Gastroesophageal sphincter (tissue), 4 donors: Measurements from ENCODE around the gene KDM2B. TPM values are rescaled to one million over a fixed set of nuclear protein-coding genes. Genes with fewer than 3 reads are reported as not detected.

Experiments
- ATAC-seq: fragments of 150-250 bp; one replicate; pipeline ENCODE4 v1.9.1; 2016; ENCODE audit warnings: mild to moderate bottlenecking, moderate library complexity
- H3K27ac ChIP-seq, 4 donors: fragments of 200-600 bp; sonication (generic) in 3 of 4; 1 replicate in 3 of 4; 2 replicates in 1 of 4; pipeline ENCODE4 v1.5.1; 2016 to 2019
- H3K27me3 ChIP-seq: fragments of 200-600 bp; sonication (generic); one replicate; pipeline ENCODE4 v1.5.1; 2019
- H3K36me3 ChIP-seq, 2 donors: fragments of 200-600 bp; sonication (generic); one replicate each; pipeline ENCODE4 v1.5.1; 2019; ENCODE audit warnings: control low read depth in 1 of 2
- H3K4me1 ChIP-seq, 3 donors: fragments of 200-600 bp; sonication (generic); 1 replicate in 2 of 3; 2 replicates in 1 of 3; pipeline ENCODE4 v1.5.1; 2016 to 2019; ENCODE audit warnings: control low read depth in 2 of 3
- H3K4me3 ChIP-seq, 2 donors: fragments of 200-600 bp; sonication (generic); one replicate each; pipeline ENCODE4 v1.5.1; 2019; ENCODE audit warnings: mild to moderate bottlenecking in 1 of 2, moderate library complexity in 1 of 2
- H3K9me3 ChIP-seq, 3 donors: fragments of 200-600 bp; sonication (generic); one replicate each; pipeline ENCODE4 v1.5.1; 2017 to 2019; ENCODE audit warnings: control low read depth in 2 of 3
- EP300 ChIP-seq: sonication (generic); formaldehyde crosslinking; IDR thresholded peaks from one replicate; pipeline ENCODE4 v1.6.1; 2017; ENCODE audit warnings: antibody characterized with exemption, mild to moderate bottlenecking
- POLR2A ChIP-seq, 2 donors: fragments of 450-650 bp; IDR thresholded peaks; one replicate each; pipeline ENCODE4 v1.6.1; 2017; ENCODE audit warnings: antibody characterized with exemption in 2 of 2, mild to moderate bottlenecking in 2 of 2, moderate library complexity in 1 of 2
- POLR2AphosphoS5 ChIP-seq: sonication (generic); formaldehyde crosslinking; IDR thresholded peaks from one replicate; pipeline ENCODE4 v1.6.1; 2017; ENCODE audit warnings: antibody characterized with exemption
- WGBS, 2 donors: methylation state at CpG; one replicate each; pipeline ENCODE4 v1.1.5; 2018; ENCODE audit warnings: low coverage in 1 of 2; 5-methylcytosine and 5-hydroxymethylcytosine counted together
- total RNA-seq, 4 donors: library from RNA; depleted of rRNA; stranded (reverse); fragments of >200 nt; gene quantifications; one replicate each; pipeline ENCODE4 v1.1.0, GENCODE V29; 2016
- TF ChIP-seq, protein P1 (sequence below), 4 experiments: fragments of 200-600 bp in 2 of 4; fragments of 450-650 bp in 2 of 4; sonication (generic) in 1 of 4; IDR thresholded peaks; one replicate each; pipeline ENCODE4 v1.5.1; 2017 to 2019; ENCODE audit warnings: antibody characterized with exemption in 4 of 4, mild to moderate bottlenecking in 2 of 4, moderate library complexity in 2 of 4

The KDM2B gene
- total RNA-seq, 4 donors from 2014 or later = 10.0 to 26.5 (median 15.0) TPM

DNA sequence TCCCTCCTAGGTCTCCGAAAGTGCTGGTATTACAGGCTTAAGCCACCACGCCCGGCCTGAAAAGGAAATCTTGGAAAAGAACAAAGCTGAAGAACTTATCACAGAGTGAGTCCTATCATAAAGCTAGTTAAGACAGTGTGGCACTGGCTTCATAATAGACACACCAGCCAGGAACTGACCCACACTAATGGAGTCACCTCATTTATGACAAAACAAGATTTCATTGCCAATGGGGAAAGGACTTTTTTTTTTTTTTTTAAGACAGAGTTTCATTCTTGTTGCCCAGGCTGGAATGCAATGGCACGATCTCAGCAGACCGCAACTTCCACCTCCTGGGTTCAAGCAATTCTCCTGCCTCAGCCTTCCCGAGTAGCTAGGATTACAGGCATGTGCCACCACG is 15.7 kb downstream of the KDM2B start:
- ATAC-seq = no peak
- TF ChIP-seq, protein P1, sequence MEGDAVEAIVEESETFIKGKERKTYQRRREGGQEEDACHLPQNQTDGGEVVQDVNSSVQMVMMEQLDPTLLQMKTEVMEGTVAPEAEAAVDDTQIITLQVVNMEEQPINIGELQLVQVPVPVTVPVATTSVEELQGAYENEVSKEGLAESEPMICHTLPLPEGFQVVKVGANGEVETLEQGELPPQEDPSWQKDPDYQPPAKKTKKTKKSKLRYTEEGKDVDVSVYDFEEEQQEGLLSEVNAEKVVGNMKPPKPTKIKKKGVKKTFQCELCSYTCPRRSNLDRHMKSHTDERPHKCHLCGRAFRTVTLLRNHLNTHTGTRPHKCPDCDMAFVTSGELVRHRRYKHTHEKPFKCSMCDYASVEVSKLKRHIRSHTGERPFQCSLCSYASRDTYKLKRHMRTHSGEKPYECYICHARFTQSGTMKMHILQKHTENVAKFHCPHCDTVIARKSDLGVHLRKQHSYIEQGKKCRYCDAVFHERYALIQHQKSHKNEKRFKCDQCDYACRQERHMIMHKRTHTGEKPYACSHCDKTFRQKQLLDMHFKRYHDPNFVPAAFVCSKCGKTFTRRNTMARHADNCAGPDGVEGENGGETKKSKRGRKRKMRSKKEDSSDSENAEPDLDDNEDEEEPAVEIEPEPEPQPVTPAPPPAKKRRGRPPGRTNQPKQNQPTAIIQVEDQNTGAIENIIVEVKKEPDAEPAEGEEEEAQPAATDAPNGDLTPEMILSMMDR (IDR thresholded peaks at IDR 0.05) = no peak
- no peak for TF ChIP-seq POLR2AphosphoS5
- no peak for TF ChIP-seq EP300
- no peak for TF ChIP-seq POLR2A (IDR thresholded peaks at IDR 0.05)
- Histone ChIP-seq H3K36me3 (peaks cover 0 to 8% of the 10 kb centered on the region in 2 donors), H3K4me1 (peaks cover 0 to 24% (median 12%) of the 10 kb centered on the region in 3 donors), H3K9me3 (no peaks in the 10 kb centered on the region), H3K4me3 (no peak overlapping the region), H3K27me3 (no peaks in the 10 kb centered on the region), H3K27ac (no peak overlapping the region)
- 78 to 89% methylated on average over 3 to 4 of the region's 7 CpGs for WGBS, 2 donors

DNA sequence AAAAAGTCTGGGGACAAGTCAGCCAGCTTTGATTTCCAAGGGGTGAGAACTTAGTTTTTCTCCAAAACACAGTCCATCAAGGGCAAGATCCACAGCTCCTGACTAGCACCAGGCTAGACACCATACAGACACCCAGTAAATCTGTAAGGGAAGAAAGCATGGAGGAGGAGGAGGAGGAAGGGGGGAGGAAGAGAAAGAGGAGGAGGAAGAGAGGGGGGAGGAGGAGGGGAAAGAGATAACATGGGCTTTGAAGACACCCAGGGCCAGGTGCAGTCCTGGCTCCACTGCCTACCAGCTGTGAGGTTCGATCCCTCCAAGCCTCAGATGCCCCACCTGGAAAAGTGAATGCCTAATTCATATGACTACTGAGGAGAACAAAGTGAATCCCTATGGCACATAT is 18.3 kb downstream of the KDM2B start:
- WGBS, 2 donors = 82 to 100% methylated on average over 1 of the region's 1 CpG
- Histone ChIP-seq H3K4me1 (peaks cover 0 to 8% (median 0%) of the 10 kb centered on the region in 3 donors), H3K9me3 (no peaks in the 10 kb centered on the region), H3K36me3 (peaks cover 0 to 8% of the 10 kb centered on the region in 2 donors), H3K4me3 (no peak overlapping the region), H3K27ac (no peak overlapping the region), H3K27me3 (no peaks in the 10 kb centered on the region)
- no peak for ATAC-seq
- TF ChIP-seq, protein P1 (IDR thresholded peaks at IDR 0.05) = no peak
- no peak for TF ChIP-seq EP300
- no peak for TF ChIP-seq POLR2AphosphoS5
- TF ChIP-seq POLR2A (IDR thresholded peaks at IDR 0.05) = no peak

DNA sequence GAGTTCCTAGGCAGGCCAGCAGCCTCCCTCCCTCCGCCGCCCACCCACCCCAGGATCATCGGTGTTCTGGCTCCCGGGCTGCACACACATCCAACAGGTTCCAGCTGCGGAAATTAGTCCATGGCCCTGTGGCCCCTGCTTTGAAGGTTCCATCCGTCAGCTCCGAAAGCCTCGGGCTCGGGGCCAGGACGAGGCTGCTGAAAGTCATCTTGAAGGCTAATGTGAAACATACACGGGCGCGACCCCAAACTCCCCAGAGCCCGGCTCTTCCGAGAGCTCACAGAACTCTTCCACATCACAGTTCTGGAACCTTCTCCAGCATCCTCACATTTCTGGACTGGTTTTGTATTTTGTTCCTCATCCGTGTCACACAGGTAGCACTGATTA is 19.8 kb downstream of the KDM2B start:
- no peak for ATAC-seq
- 43% methylated on average over 5 of the region's 16 CpGs; no CpG with 5 or more reads in 1 of the 2 donors for WGBS, 2 donors
- Histone ChIP-seq H3K36me3 (peaks cover 0 to 8% of the 10 kb centered on the region in 2 donors), H3K27ac (no peak overlapping the region), H3K4me1 (peaks cover 0 to 8% (median 0%) of the 10 kb centered on the region in 3 donors), H3K9me3 (no peaks in the 10 kb centered on the region), H3K27me3 (no peaks in the 10 kb centered on the region), H3K4me3 (no peak overlapping the region)
- TF ChIP-seq POLR2A (IDR thresholded peaks at IDR 0.05) = no peak
- TF ChIP-seq EP300 = no peak
- TF ChIP-seq POLR2AphosphoS5 = no peak

DNA sequence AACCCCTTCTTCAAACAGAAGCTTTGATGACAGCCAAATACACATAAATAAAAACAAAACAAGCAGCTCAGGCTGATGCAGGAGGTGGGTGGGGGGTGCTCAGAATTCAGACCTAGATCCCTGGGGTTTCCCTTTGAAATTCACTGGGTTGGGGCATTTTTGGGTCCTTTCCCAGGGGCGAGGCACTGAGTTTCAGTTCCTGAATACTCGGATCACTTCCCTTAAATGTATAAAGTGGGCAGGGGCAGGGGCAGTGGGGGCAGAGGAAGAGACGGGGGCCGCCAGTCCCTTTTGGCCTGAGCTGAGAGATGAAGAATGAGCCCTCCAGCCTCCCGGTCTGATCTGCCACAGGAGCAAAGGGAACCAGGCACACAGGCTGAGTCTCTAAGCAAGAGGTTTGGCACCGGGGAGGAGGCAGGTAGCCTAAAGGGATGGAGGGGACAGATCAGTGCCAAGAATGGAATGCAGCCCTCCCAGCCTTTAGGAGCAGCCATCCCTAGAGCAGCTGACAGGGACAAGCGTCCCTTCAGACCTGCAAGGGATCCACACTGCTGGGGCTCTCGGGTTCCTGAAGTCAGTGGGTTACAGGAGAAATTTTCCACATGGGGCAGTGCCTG is 20.3 kb downstream of the KDM2B start:
- Histone ChIP-seq H3K9me3 (no peaks in the 10 kb centered on the region), H3K27me3 (no peaks in the 10 kb centered on the region), H3K4me3 (no peak overlapping the region), H3K27ac (no peak overlapping the region), H3K4me1 (peaks cover 0 to 8% (median 0%) of the 10 kb centered on the region in 3 donors), H3K36me3 (peaks cover 0 to 8% of the 10 kb centered on the region in 2 donors)
- 73% methylated on average over 3 of the region's 8 CpGs; no CpG with 5 or more reads in 1 of the 2 donors for WGBS, 2 donors
- TF ChIP-seq EP300 = no peak
- no peak for TF ChIP-seq POLR2AphosphoS5
- no peak for TF ChIP-seq POLR2A (IDR thresholded peaks at IDR 0.05)
- TF ChIP-seq, protein P1 (IDR thresholded peaks at IDR 0.05) = no peak
- ATAC-seq = no peak

DNA sequence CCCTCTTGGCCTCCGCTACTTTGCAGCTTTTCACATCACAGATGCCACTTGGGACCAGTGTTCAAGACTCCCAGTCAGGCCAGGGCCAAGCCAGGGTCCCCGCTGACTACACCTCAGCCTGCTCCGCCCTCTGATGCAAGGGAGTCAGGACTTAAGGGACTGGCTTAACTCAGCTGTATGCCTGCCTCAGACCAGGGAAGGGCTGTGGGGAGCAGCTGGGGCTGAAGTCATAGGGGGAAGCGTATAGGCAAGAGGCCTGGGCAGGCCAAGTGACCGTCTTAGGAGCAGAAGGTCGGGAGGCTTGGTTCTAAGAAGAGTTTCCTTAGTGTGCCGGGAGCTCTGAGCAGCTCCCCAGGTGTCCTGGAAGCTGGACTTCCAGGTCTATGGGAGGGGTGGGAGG is 21.9 kb downstream of the KDM2B start:
- TF ChIP-seq POLR2AphosphoS5 (no peak), POLR2A (IDR thresholded peaks at IDR 0.05) (no peak), EP300 (no peak)
- TF ChIP-seq, protein P1 (IDR thresholded peaks at IDR 0.05) = no peak
- ATAC-seq = no peak

More for the DNA sequence above, 21.9 kb downstream of the KDM2B start:
- WGBS, 2 donors = no CpG with 5 or more reads among the region's 7 CpGs
- Histone ChIP-seq H3K9me3 (no peaks in the 10 kb centered on the region), H3K27me3 (no peaks in the 10 kb centered on the region), H3K36me3 (peaks cover 0 to 8% of the 10 kb centered on the region in 2 donors), H3K4me1 (peaks cover 0 to 8% (median 0%) of the 10 kb centered on the region in 3 donors), H3K27ac (no peak overlapping the region), H3K4me3 (no peak overlapping the region)
